ENCODE results near the gene PTTG2.
"Not testable (repeated sequence)": the region's sequence is repeated elsewhere in the genome, so short reads cannot be mapped to it uniquely, and the experiment has no call there.

Gene PTTG2

DNA sequence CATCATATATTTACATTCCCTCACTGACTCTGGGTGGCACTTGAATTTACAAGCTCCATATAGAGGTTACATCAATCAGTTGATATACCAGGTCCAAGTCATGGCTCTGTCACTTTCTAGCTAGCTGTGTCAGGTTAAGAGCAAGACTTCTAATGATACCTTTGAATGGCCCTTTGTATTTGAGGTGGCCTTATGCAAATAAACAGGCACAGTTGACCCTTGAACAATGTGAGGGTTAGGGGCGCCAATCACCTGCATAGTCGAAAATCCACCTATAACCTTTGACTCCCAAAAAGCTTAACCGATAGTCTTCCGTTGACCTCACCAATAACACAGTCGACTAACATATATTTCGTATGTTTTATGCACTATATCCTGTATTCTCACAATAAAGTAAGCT lies 1.3 kb upstream of the PTTG2 start:
- DNase-seq: no peak

DNA sequence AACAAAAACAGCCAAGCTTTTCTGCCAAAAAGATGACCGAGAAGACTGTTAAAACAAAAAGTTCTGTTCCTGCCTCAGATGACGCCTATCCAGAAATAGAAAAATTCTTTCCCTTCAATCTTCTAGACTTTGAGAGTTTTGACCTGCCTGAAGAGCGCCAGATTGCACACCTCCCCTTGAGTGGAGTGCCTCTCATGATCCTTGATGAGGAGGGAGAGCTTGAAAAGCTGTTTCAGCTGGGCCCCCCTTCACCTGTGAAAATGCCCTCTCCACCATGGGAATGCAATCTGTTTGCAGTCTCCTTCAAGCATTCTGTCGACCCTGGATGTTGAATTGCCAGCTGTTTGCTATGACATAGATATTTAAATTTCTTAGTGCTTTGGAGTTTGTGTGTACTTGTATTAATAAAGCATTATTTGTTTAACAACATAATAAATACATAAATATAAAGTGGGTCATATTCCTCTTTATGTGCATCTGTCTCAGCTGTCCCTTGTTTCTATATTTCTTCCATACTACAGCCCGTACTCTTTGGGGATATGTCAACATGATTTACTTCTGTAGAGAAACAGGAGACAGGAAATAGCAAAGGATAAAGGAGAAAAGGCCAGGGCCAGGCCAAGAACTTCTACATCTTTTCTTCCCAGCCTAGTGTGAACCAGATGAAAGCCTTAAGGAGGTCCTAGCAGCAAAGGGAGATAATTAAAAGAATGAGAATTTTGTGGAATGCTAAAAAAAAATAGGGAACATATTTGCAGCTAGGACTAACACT lies 667 bp downstream of the PTTG2 start:
- no peak for DNase-seq

DNA sequence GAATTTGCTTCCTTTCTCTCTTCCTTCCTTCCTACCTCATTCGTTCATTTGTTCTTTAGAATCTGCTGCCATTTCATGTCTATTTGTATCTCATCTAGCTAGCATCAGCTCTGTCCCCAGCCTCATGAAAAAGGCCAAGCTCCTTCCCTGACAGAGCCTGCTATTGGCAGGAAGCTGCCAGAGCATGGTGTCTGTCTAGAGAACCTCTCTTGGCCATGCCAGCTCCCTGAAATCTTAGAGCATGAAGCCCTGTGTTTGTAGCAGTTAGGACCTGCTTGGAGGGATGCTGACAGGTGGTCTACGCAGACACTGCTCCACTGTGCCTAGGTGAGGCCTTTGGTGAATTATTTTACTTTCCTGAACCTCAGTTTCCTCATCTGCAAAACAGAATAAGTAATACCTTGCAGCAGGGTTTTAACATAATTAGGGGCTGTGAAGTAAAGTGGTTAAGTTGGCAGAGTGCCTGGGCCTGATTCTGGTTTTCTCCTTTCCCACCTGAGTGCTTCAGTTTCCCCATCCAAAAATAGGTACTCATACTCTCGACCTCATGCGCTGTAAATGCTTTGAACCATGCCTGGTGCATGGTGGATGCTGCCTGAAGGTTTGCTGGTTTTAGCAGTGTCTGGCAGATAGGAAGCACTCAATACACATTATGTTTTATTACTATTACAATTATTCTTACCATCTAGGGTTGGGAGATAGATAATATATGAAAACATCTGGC lies 4.7 kb downstream of the PTTG2 start:
- no peak for DNase-seq

DNA sequence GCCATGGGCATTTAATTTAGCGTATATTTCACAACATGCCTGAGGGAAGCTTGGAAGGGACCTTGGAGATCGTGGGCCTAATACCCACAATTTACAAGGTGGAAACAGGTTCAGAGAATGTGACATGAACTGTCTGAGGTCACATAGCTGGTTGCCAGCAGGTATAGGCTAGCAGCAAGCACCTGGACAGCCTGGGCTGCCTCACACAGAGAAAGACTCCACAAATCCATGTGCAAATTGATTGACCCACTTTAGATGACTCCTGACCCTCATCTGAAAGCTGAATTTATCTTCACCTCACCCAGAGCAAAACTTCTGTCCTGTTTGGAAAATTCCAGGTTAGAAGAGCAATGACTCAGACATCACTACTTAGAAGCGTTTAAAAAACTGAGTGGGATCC lies 5.8 kb downstream of the PTTG2 start:
- DNase-seq: no peak

DNA sequence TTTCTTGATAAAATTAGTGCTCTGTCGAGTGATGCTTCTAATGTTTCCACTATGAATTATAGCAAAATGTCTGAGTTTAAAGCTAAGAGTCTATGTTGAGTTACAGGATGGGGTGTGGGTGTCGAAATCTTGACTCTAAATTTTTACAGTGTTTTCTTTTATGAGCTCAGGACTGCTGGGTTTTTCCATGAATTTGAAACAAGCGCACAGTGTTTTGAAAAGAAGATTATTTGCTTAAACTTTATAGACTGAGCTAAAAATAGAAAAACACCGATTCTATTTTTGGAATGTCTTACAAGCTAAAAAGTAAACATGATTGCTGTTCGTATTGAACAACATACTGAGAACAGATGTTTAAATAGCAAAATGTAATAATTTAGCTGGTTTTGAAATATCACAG lies 7.5 kb downstream of the PTTG2 start:
- no peak for DNase-seq

DNA sequence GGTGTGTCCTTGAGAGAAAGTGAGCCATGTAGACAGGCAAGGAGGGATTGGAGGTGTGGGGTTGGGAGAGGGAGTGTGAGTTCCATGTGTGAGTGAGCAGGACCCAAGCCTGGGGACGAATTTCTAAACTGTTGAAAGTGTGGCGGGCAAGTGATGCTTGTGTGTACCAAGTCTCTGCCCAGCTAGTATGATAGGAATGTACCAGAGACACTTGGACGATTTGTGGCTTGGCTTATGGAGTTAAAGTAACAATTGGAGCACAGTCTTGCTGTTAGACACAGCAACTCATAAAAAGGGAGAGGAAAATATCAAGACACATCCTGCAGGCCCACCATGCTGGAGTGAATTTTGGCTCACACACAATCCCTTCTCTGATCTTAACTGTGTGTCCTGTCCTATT lies 8.5 kb downstream of the PTTG2 start:
- no peak for DNase-seq

DNA sequence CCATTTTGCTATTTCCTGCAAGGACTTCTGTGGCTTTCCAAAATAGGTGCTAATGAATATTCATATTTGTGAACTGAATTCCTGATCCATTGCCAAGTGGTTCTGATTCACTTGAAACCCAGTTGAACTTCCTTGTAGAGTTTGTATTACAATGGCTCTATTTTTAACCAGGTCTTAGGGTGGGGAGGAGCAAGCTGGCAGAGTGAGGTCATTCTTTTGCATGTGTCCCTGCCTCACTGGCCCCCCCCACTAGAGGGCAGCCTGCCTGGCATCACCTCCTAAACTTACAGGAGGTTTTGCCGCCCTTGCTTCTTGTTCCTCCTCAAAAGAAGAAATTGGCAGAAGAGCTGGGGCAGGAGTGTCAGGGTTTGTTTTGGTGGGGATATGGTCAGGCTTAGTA lies 10.5 kb downstream of the PTTG2 start:
- peak; percentile 60 to 74 for DNase-seq

DNA sequence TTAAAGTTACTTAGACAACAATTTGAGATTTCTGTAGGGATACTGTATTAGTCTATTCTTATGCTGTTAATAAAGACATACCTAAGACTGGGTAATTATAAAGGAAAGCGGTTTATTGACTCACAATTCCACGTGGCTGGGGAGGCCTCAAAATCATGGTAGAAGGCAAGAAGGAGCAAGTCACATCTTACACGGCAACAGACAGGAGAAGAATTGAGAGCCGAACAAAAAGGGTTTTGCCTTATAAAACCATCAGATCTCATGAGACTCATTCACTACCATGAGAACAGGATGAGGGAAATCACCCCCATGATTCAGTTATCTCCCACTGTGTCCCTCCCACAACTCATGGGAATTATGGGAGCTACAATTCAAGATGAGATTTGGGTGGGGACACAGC lies 11.0 kb downstream of the PTTG2 start:
- DNase-seq: no peak

DNA sequence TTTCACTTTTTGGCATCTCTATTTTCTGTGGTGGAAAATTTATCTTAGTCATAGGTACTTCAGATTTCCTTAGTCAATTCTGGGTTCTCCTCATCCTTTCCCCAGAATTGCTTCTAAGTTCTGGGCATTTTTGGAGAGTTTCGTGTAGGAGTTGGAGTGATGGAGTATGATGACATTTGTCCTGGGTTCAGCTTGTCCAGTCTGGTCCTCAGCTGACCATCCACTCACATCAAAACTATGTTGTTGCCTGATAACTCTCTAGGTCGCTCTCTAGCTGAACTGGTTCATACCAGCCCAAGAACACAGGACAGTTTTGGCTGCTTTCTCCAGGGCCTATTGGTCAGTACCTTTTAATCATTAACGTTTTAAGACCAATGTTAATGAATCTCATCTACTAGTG lies 13.2 kb downstream of the PTTG2 start:
- no peak for DNase-seq

DNA sequence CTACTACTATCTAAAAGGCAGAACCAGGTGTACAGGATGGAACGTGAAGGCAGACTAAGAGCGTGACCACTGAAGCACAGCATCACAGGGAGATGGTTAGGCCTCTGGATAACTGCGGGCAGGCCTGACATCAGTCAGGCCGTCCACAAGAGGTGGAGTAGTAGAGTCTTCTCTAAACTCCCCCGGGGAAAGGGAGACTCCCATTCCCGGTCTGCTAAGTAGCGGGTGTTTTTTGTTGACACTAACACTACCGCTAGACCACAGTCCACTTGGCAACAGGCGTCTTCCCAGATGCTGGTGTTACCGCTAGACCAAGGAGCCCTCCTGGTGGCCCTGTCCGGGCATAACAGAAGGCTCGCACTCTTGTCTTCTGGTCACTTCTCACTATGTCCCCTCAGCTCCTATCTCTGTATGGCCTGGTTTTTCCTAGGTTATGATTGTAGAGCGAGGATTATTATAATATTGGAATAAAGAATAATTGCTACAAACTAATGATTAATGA lies 15.2 kb downstream of the PTTG2 start:
- DNase-seq: not testable (repeated sequence)

DNA sequence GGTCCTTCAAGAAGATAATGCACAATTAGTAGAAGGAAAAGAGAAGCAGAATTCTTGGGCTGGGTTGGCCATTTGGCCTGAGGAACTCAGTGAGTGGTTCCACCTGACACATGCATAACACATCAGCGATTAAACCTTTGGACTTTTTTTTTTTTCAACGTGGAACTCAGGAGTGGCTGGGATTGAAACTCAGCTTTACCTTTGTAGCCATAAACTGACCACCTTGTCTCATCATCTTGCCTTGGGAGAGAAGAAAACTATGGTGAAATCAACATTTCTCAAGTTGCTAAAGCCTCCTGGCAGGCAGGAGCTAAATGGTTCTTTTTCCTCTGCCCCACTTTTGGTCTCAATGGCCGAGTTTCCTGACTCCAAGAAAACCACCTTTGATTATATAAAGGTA lies 16.3 kb downstream of the PTTG2 start:
- DNase-seq: no peak

DNA sequence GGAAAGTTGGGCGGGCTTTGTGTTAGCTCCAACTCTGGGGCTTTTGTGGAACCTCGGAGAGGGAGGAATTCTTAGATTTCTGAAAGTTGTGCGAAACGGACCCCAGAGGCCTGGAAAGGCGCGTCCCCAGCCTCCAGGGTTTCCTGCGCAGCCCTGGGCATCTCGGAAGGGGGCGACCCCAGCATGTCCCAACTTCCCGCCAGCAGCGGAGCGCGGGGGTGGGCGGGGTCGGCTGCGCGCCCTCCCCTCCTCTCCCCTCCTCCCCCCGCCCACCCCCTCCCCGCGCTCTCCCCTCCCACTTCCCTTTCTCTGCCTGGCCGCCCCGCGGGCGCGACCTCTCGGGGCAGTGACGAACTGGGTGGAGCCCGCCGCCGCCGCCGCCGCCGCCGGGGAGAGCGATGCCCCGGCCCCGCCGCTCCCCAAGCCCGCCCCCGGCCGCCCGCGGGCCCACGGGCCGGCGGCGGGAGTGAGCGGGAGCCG lies 16.8 kb downstream of the PTTG2 start:
- peak; percentile 68 to 69 for DNase-seq

DNA sequence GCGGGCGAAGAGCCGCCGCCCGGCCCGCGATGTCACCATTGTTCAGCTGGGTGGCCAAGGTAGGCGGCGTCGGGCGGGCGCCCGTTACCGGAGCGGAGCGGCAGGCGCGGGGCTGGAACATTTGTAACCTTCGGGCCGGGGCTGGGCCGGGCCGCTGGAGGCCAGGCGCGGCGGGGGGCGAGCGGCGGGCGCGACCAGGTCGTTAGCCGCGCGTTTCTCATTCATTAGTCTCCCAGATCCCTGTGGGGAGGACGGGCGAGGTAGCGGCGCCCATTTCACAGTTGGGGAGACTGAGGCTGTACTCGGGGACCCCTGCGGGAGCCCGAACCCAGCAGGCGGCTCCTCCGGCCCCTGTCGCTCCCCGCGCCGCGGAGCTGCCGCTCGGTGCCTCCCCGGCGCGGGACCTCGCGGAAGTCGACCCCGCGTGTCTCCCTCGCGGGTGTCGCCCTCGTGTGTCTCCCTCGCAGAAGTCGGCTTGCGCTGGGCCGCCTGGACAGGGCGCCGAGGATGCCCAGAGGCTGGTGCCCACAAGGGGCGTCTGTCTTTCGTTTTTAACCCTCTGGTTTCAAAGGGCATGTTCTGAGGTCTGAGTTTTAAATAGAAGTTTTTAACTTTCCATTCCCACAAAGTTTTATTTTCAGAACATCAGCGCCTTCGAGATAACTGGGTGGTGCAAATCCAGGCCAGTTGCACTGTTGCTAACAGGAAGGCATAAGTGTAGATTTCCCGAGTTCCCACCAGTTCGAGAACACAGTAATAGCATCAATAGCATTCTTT lies 17.5 kb downstream of the PTTG2 start:
- peak; percentile 57 to 75 for DNase-seq

DNA sequence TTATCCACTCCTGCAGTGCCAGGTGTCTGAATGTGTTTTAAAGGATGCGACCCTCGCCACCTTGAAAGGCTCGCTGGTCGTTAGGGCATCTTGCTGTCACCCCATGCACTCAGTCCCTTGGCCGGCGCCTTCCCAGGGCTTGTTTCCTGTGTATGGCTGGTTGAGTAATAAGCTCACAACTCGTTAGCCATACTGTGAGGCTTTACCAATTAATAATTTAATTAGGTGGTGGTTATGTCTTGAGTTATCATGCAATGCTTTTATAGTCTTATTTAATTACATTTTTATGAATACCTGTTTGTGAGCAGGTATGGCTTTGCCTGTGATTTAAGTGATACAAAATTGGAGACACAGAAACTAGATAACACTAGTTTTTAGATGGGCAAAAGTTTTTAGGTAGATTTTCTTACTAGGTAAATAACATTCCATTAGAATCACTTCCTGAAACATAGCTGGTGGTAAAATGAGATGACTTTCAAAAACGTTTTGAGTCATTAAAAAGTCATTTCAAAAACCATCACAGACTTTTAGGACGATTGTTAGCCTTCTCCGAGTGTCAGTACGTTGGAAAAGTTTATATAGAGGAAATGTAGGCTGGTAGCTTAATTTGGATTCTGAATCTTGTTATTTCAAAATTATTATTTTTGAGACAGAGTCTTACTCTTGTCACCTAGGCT lies 18.2 kb downstream of the PTTG2 start:
- peak; percentile 49 to 53 for DNase-seq

DNA sequence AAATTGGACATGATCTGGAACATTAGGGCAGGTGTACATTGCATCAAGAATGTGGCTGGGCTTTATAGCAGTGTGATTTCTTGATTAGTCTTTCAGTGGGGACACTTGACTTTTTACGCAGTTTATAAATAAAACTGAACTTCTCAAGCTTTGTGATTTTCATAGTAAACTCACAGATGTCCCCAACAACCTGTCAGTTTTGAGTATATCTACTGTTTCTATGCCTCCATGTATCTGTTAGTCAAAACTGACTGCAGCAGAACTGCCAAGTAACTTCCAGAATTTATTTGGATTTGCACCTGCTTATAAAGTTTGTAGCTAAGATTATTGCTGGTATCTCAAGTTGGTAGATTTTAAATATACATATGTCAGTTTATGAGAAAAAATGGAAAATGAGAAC lies 20.0 kb downstream of the PTTG2 start:
- DNase-seq: no peak

DNA sequence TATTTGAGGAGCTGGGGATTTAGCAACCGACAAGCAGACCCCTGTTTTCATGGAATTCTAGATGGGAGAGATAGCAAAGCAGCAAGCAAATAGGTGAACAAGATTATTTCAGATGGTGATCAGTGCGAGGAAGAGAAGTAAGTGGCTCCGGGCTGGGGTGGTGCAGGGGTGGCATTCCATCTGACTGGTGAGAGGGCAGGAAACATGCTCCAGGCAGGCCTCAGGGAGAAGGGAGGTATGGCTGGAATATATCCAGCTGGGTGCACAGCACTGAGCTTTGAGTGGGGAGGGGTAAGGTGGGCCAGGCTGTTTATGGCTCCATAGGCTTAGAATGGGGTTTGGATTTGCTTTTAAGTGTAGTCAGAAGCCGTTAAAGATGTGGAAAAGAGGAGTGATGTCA lies 21.2 kb downstream of the PTTG2 start:
- no peak for DNase-seq

DNA sequence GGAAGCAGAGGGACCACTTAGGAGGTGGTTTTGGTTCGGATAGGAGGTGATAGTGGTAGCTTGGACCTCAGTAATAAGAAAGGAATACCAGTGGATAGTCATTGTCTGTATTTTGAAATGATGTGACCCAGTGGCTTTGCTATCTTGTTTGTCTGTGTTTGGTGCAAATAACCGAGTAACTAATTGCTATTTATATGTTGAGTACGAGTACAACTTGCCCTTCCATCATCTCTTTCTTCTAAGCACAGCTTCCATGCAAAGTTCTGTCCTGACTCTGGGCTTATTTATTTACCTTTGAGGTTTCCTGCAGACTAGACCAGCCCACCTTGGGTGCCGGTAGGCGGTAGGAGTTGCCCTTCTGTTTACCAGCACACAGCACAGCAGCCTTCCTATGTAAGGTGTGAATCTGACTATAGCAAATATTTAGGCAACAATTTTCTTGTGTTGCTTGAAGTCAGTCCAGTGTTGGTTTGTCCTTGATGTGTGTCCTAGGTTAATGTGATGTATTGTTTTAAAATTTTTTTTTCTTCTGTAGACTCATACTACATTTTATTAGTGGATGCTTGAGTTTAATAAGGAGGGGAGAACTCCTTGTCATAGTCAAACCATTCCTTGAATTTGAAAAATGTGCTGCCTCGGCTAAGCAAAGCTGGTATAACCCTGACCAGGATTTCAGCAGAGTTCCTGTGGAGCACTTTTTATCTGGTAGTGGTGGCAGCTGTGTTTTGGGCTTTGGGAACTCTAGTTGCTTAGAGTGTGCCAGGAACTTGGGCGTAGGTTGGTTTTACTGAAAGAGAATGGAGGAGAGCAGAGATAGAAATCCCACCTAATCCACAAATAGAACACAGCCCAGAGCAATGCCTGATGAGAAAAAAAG lies 21.9 kb downstream of the PTTG2 start:
- DNase-seq: no peak

DNA sequence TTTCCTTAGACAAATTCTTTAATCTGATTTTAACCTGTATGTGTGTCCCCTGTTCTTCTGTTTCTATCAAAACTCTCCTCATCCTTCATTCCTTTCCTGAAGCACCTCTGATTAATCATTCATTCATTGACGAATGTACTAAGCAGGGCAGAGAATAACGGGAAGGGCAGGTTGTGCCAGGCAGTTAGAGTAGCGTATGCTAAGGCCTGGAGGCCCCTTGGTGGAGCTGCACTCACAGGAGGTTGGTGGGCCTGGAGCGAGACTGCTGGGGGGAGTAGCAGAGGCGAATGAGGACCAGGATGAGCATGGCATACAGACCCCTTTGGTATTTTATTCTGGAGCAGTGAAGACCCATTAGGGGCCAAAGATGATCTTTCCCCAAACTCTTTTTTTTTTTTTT lies 22.5 kb downstream of the PTTG2 start:
- DNase-seq: no peak

DNA sequence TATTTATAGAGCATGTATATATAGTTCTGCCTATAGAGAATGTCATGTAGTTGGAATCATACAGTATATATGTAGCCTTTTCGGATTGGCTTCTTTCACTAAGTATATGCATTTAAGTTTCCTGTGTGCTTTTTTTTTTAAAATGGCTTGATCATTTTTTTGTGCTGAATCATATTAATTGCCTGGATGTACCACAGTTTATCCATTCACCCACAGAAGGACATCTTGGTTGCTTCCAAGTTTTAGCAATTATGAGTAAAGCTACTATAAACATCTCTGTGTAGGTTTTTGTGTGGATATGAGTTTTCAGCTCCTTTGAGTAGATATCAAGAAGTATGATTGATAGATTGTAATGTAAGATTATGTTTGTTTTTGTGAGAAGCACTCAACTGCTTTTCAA lies 23.8 kb downstream of the PTTG2 start:
- DNase-seq: no peak

DNA sequence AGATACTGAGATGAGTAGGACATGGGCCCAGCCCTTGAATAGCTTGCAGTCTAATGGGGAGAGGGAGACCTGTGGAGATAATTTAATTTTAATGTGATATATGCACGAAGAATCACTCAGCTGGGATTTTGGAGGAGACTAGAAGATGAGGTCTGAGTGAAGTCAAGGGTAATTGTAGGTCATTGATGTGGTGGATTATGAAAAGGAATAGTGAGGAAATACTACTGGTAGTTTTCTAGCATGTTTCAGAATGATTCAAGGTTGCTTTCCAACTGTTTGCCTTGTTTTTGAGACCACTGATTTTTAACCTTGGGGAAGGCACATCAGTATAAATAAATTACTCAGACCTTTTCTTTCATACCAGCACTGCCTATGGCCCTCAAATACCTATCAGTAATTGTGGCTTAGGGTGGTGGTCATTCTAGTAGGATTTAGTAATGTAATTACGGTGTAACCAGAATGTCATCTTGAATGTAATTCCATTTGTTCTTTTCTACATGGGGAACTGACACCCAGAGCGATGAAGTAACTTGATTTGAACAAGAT lies 25.6 kb downstream of the PTTG2 start:
- DNase-seq: no peak

DNA sequence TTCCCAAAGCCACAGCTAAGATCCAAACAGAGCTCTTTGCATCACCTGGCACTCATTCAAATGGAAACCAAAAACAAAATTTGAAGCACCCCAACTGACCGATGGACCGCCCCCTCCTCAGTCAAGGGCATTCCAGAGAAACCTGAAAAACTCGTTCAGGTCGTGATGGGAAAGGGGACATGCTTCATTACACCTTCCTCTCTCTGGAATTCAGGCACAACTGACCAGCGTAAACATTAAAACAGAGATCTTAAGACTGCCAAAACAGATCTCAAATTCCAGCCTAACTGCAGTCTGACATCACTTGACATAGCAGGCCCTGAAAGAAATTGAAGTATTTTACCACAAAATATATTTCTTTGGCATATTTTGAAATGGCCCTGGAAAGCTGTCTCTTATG lies 28.5 kb downstream of the PTTG2 start:
- DNase-seq: no peak
